HG02763 (cell line): Measurements from ENCODE around the gene SLC40A1.

ENCODE experiments used
- ATAC-seq: cut with Tn5 transposase; IDR thresholded peaks from one replicate; pipeline ENCODE4 v1.9.1; 2021; ENCODE audit warnings: mild to moderate bottlenecking, moderate library complexity; ENCODE audit not compliant: unreplicated experiment

The SLC40A1 gene, protein sequence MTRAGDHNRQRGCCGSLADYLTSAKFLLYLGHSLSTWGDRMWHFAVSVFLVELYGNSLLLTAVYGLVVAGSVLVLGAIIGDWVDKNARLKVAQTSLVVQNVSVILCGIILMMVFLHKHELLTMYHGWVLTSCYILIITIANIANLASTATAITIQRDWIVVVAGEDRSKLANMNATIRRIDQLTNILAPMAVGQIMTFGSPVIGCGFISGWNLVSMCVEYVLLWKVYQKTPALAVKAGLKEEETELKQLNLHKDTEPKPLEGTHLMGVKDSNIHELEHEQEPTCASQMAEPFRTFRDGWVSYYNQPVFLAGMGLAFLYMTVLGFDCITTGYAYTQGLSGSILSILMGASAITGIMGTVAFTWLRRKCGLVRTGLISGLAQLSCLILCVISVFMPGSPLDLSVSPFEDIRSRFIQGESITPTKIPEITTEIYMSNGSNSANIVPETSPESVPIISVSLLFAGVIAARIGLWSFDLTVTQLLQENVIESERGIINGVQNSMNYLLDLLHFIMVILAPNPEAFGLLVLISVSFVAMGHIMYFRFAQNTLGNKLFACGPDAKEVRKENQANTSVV

DNA sequence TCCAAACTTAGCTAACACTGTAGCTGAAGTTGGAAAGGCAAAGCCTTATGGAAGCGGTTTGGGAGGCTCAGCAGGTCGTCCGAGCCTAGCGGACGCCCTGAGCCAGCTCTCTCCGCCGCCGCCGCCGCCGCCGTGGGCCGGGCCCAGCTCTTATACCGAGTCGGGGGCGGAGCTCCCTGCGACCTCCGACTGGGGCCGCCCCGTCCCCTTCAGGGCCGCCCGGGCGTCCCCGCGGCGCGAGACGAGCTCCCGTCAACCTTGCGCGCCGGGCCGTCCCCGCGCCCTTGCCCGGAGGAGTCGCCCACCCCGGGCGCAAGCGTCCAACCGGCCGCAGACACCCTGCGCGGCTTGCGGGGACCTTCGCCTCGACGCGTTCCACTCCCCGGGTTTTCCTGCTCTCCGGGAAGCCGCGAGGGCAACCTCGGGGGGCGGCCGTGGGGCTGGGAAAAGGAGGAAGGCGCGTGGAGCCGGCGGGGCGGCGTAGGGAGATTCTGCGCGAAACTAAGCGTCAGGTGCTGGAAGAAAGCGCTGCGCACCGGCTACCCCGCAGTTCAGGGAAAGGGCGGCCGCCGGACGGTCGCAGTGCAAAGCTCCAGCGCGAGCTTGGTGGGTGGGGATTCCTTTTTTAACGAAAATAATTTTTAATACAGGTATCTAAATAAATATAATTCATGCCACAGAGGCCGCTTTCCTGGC lies at the start of gene SLC40A1:
SLC40A1 (minus strand) TSS at position 129 of the 696 bp plus-strand sequence. CDS start 326 bp downstream, outside the sequence.
- ATAC-seq: peak; percentile 46

DNA sequence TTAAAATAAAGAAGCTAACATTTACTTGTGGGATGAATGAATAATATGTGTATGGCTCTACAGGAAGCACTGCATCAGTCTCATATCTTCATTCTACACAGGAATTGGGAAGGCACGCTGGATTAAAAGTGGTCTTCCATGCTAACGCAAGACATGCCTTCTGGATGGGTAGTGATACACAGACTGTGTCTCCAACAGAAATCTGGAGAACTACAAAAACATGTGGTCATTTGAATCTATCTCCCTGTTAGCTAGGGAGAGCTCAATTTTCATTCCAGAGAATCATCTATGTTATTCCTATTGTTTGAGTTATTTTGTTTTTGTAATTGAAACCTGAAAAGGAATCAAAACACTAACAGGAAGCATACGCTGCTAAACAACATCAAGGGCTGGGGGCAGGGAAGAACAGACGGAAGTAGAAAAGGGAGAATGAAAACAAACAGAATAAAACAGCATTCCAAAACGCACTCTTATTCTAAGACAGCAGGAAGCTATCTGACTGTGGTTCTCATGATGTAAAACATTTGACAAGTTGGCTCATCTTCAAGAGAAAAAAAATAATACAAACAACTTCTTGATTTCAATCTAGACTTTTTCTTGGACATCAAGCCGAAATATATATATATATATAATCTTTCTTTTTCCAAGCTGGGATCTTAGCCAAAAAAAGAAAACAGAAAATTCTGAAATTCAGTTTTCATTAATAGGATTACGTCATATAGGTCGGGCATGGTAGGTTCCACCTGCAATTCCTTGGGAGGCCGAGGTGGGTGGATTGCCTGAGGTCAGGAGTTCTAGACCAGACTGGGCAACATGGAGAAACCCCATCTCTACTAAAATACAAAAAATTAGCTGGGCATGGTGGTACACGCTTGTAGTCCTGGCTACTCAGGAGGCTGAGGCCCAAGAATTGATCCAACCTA lies 49.2 kb upstream of the SLC40A1 start:
- ATAC-seq: no peak

DNA sequence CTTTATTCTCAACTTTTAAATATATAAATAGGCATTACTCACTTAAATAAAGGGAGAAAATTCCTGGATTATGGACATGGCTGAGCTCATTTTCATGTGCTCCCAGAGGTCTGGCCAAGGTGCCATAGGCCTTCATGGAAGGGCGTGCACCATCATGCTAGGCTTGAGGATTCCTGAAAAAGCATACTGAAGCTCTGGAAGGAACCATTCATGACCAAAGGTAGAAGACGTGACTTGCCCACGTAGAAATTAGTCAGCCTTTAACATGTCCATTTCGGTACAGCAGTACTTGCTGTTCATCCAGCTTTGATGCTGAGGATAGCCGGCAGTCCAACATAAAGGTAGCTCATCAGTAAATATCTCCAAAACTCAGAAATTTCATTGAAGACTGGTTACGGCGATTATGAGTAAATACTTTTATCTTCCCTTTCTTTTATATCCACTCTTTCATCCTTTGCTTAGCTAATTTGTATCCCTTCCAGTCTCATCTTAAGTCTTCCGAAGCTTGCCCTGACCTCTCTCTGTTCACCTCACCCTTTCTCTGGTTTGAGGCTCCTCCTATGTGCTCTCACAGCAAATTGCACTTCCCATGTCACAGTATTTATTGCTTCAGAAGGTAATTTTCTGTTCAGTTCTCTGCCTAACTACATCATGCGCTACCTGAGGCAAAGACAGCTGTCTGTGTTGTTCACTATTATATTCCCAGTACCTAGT lies 48.4 kb upstream of the SLC40A1 start:
- ATAC-seq: no peak

DNA sequence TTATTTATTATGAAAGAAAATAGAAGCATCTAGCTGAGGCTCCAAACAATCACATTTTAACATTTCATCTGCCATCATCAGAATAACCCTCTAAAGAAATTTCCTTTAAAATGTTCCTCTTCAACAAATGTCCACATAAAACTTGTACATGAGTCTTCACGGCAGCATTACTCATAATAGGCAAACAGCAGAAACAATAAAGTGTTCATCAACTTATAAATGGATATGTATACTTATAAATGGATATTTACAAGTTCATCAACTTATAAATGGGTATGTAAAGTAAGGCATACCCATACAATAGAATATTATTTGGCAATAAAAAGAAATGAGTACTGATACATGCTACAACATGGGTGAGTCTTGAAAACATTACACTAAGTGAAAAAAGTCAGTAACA lies 47.2 kb upstream of the SLC40A1 start:
- ATAC-seq: no peak

DNA sequence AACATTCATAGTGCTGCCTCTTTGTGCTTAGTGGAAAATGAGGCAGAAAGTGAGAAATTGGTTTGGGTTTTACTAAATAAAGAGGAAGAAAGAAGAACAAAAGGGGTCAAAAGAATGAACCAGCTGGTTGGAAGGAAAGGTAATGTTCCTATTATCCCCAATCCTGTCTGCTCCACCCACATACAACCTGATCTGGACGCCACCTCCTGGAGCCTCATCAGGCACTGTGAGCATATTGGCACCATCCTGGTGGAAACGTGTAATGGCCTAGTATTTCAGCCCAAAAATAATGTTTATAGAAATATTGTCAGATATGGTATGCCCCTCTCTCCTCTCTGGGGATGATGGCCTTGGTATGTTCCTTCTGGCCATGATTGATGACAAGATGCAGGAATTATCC lies 45.0 kb upstream of the SLC40A1 start:
- ATAC-seq: no peak

DNA sequence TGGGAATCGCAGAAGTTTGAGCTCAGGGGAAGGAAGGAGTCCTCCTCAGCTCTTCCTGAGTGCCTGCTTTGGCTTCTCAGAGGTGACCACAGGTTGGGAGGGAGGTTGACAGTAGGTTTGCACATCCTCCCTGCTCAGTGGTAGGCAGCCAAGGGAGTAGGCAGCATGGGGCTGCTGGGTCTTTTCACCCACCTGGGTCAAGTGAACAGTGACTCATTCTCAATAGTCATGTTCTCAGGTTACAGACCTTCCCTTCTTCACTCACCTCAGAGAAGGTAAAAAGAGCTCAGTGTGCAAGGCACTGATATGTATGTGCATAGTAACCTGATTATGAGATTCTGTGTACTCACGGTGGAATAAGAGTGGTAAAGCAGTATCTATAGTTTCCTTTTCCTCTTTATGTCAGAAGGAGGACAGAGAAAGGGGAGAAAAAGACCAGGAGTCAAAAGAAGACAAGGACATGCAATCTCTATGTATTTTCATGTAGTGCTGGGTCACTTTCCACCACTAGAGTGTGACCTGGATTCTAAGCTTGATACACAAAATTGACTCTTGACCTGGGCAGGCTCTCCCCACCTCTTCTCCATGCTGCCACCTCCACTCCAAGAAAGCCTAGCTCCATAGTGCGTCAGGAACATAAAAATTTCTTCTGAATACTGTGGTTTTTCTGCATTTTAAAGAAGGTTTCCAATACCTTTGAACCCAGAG lies 44.2 kb upstream of the SLC40A1 start:
- ATAC-seq: no peak

DNA sequence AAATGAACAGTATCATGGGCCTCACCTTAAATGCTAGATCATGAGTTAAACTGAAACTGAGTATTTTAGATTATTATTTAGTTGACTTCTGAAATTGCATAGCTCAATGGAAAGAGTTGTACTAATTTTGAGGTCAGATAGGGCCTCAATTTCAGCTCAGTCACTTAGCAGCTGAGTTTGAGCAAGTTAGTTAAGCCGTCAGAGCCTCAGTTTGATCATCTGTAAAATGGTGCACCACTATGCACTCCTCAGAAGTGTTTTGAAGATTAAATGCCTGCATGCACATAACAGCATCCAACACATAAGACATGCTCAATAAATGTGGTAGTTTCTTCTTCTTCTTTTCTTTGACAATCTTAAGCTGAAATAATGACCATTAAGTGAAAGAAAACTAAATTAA lies 42.5 kb upstream of the SLC40A1 start:
- ATAC-seq: no peak

DNA sequence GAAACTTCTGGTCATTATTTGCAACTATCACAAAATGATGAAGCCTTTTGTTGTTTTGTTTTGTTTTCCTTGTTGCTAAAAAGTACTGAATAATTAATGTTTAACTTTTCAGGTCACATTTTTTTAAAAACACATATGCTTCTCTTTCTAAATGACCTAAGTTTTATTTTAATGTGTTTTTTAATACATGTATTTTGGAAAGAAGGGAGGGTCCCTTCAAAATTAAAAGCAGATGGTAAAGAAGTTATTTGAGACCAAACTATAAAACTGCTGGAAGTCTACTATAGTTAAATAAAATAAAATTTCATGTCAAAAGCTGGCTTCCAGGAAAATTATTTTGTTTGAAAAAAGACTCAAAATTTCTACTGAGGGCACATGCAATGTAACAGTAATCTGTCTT lies 41.2 kb upstream of the SLC40A1 start:
- ATAC-seq: no peak

DNA sequence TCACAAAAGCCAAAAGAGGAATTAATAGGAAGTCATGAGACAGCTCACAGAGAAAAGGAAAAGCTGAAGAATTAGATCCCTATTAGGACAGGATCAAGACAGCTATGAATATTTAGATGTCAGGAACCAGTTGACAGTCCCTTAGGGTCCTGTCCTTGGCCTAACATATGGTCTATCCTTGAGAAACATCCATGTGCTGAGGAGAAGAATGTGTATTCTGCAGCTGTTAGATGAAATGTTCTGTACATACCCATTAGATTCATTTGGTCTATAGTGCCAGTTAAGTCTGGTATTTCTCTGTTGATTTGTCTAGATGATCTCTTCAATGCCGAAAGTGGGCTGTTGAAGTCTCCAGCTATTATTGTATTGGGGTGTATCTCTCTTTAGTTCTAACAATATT lies 37.6 kb upstream of the SLC40A1 start:
- ATAC-seq: no peak

DNA sequence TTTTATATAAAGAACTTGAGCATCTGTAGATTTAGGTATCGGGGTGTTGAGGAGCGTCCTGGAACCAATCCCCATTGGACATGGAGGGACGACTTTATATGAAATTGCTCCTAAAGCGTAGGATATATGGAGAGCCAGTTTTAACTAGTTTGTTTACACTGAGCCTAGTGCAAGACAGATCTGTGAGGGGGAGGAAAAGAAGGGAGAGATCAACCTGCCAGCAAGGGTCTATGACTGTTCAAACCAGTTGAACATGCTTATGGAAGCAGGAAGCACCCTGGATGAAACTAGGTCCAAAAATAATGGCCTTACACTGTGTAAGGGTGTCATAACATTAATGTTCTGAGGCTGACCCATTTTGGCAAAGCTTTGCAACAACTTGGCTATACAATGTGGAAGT lies 34.0 kb upstream of the SLC40A1 start:
- no peak for ATAC-seq

DNA sequence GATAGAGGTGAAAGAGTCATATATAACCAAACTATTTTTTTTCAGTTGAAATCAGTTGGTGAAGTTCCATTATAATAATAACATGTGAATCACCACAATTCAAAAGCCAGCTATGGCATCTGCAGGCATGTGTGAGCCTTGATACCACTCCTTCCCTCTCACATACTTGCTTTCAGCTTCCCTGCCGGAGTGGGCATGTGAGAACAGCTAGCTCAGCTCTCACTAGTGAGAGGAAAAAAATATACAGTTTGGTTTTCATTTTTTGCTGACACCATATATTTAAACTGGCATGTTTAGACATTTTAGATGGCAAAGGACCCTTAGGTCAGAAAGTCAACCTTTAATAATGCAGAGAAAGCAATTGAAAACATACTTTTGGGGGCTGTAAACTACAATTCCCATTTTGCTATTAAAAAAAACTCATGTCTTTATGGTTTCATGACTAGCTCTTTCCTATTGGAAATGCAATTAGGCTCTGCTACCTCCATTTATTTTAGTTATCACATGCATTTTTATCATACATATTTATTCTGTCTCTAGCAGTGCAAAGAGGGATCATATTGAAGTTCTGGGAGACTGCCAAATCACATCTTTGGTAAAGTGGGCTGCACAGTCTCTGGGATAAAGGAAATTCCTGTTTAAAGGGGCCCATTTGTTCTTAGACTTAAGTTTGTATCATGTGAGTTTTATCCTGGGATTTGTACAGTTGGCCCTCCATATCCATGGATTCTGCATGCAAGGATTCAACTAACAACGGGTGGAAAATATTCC lies 33.2 kb upstream of the SLC40A1 start:
- no peak for ATAC-seq

DNA sequence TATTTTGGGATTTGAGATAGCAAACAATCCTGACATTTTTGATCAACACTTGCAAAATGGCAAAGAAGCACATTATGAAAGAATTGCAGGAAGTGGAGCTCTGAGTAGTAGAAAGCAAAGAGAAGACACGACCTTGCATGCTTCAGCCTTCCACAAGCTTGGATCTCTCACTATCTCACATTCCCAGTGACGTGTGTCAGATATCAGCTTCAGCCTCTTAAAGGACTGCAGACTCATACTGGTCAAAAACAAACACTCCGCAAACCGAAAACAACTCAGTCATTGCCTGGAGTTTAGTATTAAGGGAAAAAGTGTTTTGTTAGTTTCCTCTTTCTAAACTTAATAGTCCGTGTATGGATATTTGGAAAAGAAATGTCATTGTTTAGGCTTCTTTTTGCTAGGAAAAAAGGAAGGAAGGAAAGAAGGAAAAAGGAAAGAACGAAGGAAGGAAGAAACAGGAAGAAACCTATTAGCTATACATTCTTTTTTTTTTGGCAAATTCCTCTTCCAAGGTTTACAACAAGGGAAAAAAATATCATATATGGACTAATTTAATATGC lies 32.6 kb upstream of the SLC40A1 start:
- no peak for ATAC-seq

DNA sequence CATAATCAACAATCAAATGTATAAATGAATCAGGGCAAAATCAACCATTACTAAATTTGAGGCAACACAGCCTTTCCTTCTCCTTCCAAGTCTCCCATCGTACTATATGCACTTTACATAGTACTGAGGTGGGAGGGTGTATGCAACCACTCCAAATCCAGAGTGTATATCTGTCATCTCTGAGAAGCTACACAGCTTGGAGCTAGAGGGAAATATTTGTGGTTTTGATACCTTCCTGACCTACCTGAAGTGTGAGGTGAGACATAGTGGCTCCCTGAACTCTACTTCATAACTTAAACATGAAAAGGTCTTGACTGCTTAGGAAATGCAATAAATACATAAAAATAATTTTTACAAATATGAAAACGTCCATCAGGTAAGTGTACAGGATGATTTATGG lies 30.1 kb upstream of the SLC40A1 start:
- no peak for ATAC-seq

DNA sequence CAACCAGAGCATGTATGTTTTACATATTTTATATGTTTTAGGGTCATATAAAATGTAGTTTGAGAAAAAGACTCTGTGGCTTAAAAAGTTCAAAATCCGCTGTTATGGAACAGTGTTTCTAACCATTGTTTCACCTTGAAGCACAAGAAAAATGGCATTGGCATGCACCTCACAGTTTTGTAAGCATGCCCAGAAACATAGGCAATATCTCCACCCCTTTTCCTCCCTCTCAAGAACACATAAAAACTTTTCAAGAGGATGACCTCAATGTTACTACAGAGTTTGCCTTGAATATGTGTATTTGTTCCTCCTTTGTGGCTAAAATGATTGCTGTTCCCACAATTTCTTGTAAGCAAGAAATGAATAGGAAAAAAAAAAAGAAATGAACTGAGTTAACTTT lies 29.3 kb upstream of the SLC40A1 start:
- ATAC-seq: no peak

DNA sequence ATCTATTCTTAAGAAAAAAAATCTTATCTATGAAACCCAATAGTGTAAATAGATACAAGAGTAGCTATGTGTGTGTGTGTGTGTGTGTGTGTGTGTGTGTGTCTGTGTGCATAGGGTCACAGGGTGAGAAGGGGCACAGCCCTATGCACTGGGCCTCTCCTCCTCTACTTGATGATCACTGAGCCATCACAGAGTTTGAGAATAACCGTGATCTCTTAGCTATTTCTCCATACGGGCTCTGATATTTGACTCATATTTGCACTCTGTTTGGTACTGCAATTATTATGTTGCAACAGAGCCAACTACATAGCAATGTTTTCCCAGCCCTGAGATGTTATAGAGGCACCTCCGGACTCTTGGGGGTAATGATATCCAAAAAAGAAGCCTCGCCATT lies 28.8 kb upstream of the SLC40A1 start:
- ATAC-seq: no peak

DNA sequence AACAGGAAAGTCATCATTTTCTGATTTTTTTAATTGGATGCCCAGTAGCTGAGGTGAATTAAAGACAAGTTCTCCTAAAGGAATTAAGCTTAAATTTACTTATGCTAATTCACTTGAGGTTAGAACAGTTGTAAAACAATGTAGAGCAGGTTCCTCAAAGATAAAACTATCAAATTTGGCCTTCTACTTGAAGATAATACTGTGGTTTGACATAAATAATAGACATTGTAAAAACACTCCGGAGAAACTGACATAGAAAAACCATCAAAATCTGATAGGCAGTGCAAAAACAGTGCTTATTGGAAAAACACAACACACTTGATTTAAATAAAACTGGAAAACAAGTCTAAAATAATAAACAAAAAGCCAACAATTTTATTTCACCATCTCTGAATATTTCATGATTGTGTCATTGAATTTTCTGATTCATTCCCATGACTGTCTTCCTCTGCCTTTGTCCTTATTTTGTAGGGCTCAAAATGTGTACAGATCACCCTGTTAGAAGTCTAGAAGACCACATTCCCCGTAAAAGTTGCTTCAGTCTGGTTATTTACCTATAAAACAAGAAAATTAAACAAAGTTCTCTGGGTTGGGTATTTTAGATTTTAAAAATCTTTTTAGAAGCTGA lies 28.3 kb upstream of the SLC40A1 start:
- no peak for ATAC-seq

DNA sequence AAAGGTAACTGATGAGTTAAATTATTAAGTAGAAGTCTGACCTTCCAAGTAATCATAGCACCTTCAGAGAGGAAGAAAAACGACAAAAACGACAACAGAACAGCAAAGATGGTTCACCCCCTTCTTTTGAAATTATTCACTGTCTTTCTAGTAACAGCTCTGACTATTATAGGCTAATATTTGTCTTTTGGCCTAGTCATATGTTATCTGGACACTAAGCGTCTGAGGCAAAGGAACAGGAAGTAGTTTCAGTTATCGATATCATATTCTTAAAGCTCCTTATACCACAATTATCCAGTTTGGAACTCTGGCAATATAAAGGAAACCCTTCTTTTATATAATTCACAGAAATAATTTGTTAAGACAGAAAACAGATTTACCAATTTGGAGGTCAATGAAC lies 27.6 kb upstream of the SLC40A1 start:
- ATAC-seq: no peak

DNA sequence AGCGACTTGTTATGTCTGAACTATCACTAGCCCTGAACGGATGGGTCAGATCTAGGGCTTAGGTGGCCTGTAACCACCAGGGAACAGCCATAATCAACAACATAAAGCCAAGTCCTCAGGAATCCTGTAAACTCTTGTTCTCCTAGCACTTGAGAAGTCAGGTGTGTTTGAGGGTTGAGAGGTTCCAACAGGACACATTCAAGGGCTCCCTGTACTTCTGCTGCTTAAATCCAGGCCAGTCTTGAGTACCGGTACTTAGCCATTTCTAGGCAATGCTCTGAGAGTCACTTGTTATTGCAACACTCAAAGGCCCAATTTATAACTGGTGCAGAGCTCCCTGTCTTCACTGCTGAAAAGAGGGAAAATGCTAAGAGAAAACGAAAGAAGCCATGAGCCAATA lies 21.6 kb upstream of the SLC40A1 start:
- no peak for ATAC-seq
